Endothelial cell of umbilical vein (primary cell): ENCODE data around the gene CNGB1. TPM values are rescaled to one million over a fixed set of nuclear protein-coding genes. Genes with fewer than 3 reads are reported as not detected.
A peak's percentile ranks its signal among the peaks of the same experiment; 100 is the strongest.

Experiments
- BruUV-seq: library from RNA; stranded (reverse); fragments of 400-500 nt; replicated peaks from 2 replicates; lab custom pipeline; 2021; lab: Mats Ljungman, UMichigan
- CTCF ChIA-PET: fragments of 300-600, 350-600 bp; sonication (Branson Sonifier 250); formaldehyde crosslinking; loops from one replicate; lab custom pipeline; 2021; ENCODE audit warnings: antibody characterized with exemption, inconsistent platforms; lab: Charles Lee
- POLR2A ChIA-PET: fragments of 300-600, 350-600 bp; sonication (Branson Sonifier 250); formaldehyde crosslinking; loops from one replicate; lab custom pipeline; 2021; ENCODE audit warnings: antibody characterized with exemption, inconsistent platforms; lab: Charles Lee
- DNase-seq: peaks from one replicate; pipeline ENCODE4 v3.0.0-alpha.2; 2011; ENCODE audit warnings: low read depth, low spot score
- FAIRE-seq: peaks from 2 replicates; lab custom pipeline; 2011; peaks lifted over from hg19 to GRCh38; lab: Jason Lieb, UNC
- H2AFZ ChIP-seq: 2 replicates; pipeline ENCODE4 v1.6.0; 2012; ENCODE audit warnings: low read depth, low read length, control low read depth, inconsistent platforms
- H3K27ac ChIP-seq: 2 replicates; pipeline ENCODE4 v1.5.1; 2011; ENCODE audit warnings: low read depth, mild to moderate bottlenecking, control low read depth, low read length, moderate library complexity; ENCODE audit not compliant: insufficient read depth
- H3K27me3 ChIP-seq, 2 experiments: 2 replicates each; pipeline versions ENCODE4 v1.6.0 to v1.6.1; 2011; ENCODE audit warnings: low read length in 2 of 2, mixed read lengths in 1 of 2; ENCODE audit not compliant: control insufficient read depth in 2 of 2, insufficient read depth in 2 of 2
- H3K36me3 ChIP-seq, 2 experiments: 2 replicates in 1 of 2; 3 replicates in 1 of 2; pipeline ENCODE4 v1.5.1; 2011; ENCODE audit warnings: low read length in 2 of 2, mild to moderate bottlenecking in 1 of 2, moderate library complexity in 1 of 2; ENCODE audit not compliant: control insufficient read depth in 2 of 2, insufficient read depth in 2 of 2; ENCODE audit errors: extremely low read depth in 1 of 2
- H3K4me1 ChIP-seq: 3 replicates; pipeline ENCODE4 v1.5.1; 2011; ENCODE audit warnings: mild to moderate bottlenecking, low read length; ENCODE audit not compliant: control insufficient read depth, insufficient read depth; ENCODE audit errors: extremely low read depth
- H3K4me2 ChIP-seq: 2 replicates; pipeline ENCODE4 v1.6.1; 2011; ENCODE audit warnings: low read length, control low read depth, mixed read lengths; ENCODE audit not compliant: insufficient read depth
- H3K4me3 ChIP-seq, 3 experiments: fragments of 200-600 bp in 1 of 3; sonication (generic), shearing (Covaris generic) in 1 of 3; replicated peaks in 1 of 3; 2 replicates each; pipeline ENCODE4 v1.5.1; 2011 to 2016; ENCODE audit warnings: control low read depth in 3 of 3, low read length in 3 of 3, mild to moderate bottlenecking in 2 of 3, inconsistent platforms in 1 of 3, low read depth in 1 of 3, moderate library complexity in 1 of 3; ENCODE audit not compliant: insufficient read depth in 1 of 3
- H3K79me2 ChIP-seq: 2 replicates; pipeline ENCODE4 v1.6.0; 2012; ENCODE audit warnings: low read length, inconsistent platforms; ENCODE audit not compliant: control insufficient read depth, insufficient read depth
- H3K9ac ChIP-seq: replicated peaks from 2 replicates; pipeline ENCODE3; 2011; ENCODE audit warnings: low read length, control low read depth; ENCODE audit not compliant: insufficient read depth; ENCODE audit errors: extremely low read depth
- H3K9me1 ChIP-seq: replicated peaks from 3 replicates; pipeline ENCODE4 v1.6.0; 2011; ENCODE audit warnings: mild to moderate bottlenecking, low read length; ENCODE audit not compliant: control insufficient read depth, insufficient read depth; ENCODE audit errors: extremely low read depth
- H3K9me3 ChIP-seq: replicated peaks from 2 replicates; pipeline ENCODE4 v1.5.1; 2012; ENCODE audit warnings: low read length, inconsistent platforms; ENCODE audit not compliant: control insufficient read depth, insufficient read depth
- H4K20me1 ChIP-seq: replicated peaks from 2 replicates; pipeline ENCODE3; 2011; ENCODE audit warnings: mild to moderate bottlenecking, low read length; ENCODE audit not compliant: control insufficient read depth, insufficient read depth; ENCODE audit errors: extremely low read depth
- FOS ChIP-seq: IDR thresholded peaks from 2 replicates; pipeline ENCODE4 v1.6.1; 2011; ENCODE audit warnings: mild to moderate bottlenecking, low read length, moderate library complexity, borderline replicate concordance; ENCODE audit not compliant: insufficient read depth
- GATA2 ChIP-seq: IDR thresholded peaks from 2 replicates; pipeline ENCODE4 v1.7.0; 2011; ENCODE audit warnings: low read depth, mild to moderate bottlenecking, moderate library complexity, mixed read lengths, low read length; ENCODE audit not compliant: insufficient read length, insufficient read depth
- JUN ChIP-seq: IDR thresholded peaks from 2 replicates; pipeline ENCODE4 v1.6.1; 2011; ENCODE audit warnings: borderline replicate concordance, low read depth; ENCODE audit not compliant: insufficient read length, insufficient read depth
- MYC ChIP-seq: IDR thresholded peaks from one replicate; pipeline ENCODE4 v1.6.1; 2011; ENCODE audit warnings: mild to moderate bottlenecking, low read depth, low read length
- POLR2A ChIP-seq: IDR thresholded peaks from 2 replicates; pipeline ENCODE4 v1.6.1; 2012; ENCODE audit warnings: low read depth, mild to moderate bottlenecking, control low read depth, low read length
- POLR2AphosphoS5 ChIP-seq: IDR thresholded peaks from 2 replicates; pipeline ENCODE4 v1.6.1; 2012; ENCODE audit warnings: low read depth, mild to moderate bottlenecking, control low read depth, low read length, moderate library complexity; ENCODE audit not compliant: insufficient read depth
- dilution Hi-C: fragments of 300-500 bp; cut with MboI; formaldehyde crosslinking; loops from one replicate; pipeline ENCODE4 v1.15.0; 2019; ENCODE audit warnings: low sequenced_read_pairs; ENCODE audit not compliant: extremely low pct_ligation_motif_present
- intact Hi-C: fragments of 100-400 bp; cut with micrococcal nuclease; formaldehyde crosslinking; loops from one replicate; pipeline ENCODE4 v1.10.0; 2022
- polyA plus RNA-seq, 4 experiments: library from polyadenylated mRNA; depleted of rRNA in 3 of 4; stranded (reverse) in 3 of 4; unstranded in 1 of 4; fragments of >200 nt; gene quantifications; 2 replicates each; pipeline versions ENCODE4 v1.2.1 to v1.2.3, GENCODE V29; 2011 to 2012; ENCODE audit warnings: missing spikeins in 1 of 4
- total RNA-seq: library from RNA; stranded (reverse); gene quantifications from 2 replicates; pipeline ENCODE4 v1.2.3, GENCODE V29; 2021
- TF ChIP-seq, protein P1 (sequence below), 2 donors: IDR thresholded peaks; 1 replicate in 1 of 2; 2 replicates in 1 of 2; pipeline ENCODE4 v1.5.1; 2011; ENCODE audit warnings: low read length in 2 of 2, mild to moderate bottlenecking in 2 of 2, moderate library complexity in 2 of 2, control low read depth in 1 of 2, inconsistent platforms in 1 of 2, low read depth in 1 of 2; ENCODE audit not compliant: insufficient read depth in 1 of 2; ENCODE audit errors: extremely low read depth in 1 of 2

Gene CNGB1
- total and polyA plus RNA-seq, 2 donors (not counting 3 experiments of a cell fraction or from before 2014, with no cell fraction given): not detected

GRCh38 chr16:57859331-57859730 is 111.6 kb downstream of the CNGB1 start:
- BruUV-seq: no TSS peak
- Histone ChIP-seq H4K20me1 (no peaks in the 10 kb centered on the region), H3K27ac (no peak overlapping the region), H3K27me3 (peaks cover 2% of the 10 kb centered on the region in 2 experiments), H3K4me2 (no peak overlapping the region), H3K4me1 (peaks cover 5% of the 10 kb centered on the region), H3K9me1 (no peaks in the 10 kb centered on the region), H3K9ac (no peak overlapping the region), H3K9me3 (no peaks in the 10 kb centered on the region), H2AFZ (no peak overlapping the region), H3K4me3 (no peak overlapping the region), H3K79me2 (no peaks in the 10 kb centered on the region), H3K36me3 (no peaks in the 10 kb centered on the region)
- intact Hi-C loops: loop anchor here (1.0 kb wide), 2 partner anchors 142 to 146 kb away; partner anchors contain the start of gene USB1
- ChIA-PET POLR2A (no interaction called here), CTCF (interaction anchor here (0.7 to 2.0 kb wide), 18 partner anchors 8 to 183 kb away, joined by 3 to 9 read pairs (median 4); partner anchors contain the start of gene KIFC3)
- dilution Hi-C loops: no loop called here
- DNase-seq (peak; percentile 31), FAIRE-seq (no peak)
- TF ChIP-seq, protein P1, sequence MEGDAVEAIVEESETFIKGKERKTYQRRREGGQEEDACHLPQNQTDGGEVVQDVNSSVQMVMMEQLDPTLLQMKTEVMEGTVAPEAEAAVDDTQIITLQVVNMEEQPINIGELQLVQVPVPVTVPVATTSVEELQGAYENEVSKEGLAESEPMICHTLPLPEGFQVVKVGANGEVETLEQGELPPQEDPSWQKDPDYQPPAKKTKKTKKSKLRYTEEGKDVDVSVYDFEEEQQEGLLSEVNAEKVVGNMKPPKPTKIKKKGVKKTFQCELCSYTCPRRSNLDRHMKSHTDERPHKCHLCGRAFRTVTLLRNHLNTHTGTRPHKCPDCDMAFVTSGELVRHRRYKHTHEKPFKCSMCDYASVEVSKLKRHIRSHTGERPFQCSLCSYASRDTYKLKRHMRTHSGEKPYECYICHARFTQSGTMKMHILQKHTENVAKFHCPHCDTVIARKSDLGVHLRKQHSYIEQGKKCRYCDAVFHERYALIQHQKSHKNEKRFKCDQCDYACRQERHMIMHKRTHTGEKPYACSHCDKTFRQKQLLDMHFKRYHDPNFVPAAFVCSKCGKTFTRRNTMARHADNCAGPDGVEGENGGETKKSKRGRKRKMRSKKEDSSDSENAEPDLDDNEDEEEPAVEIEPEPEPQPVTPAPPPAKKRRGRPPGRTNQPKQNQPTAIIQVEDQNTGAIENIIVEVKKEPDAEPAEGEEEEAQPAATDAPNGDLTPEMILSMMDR (IDR thresholded peaks at IDR 0.05; ENCODE audit: extremely low read depth in 1 of 2, insufficient read depth in 1 of 2, low read depth in 1 of 2, low read length in 2 of 2): peak; percentile 23 to 48
- TF ChIP-seq FOS: no peak
- TF ChIP-seq POLR2AphosphoS5: no peak
- TF ChIP-seq POLR2A: no peak

DNA sequence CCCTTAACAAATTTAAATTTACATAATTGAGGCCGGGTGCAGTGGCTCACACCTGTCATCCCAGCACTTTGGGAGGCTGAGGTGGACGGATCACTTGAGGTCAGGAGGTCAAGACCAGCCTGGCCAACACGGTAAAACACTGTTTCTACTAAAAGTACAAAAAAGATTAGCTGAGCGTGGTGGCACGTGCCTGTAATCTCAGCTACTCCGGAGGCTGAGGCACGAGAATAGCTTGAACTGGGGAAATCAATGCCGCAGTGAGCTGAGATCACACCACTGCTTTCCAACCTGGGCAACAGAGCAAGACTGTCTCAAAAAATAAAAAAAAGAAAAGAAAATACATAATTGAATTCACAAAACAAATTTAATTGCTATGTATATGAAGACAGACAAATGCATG is 112.3 kb downstream of the CNGB1 start:
- TF ChIP-seq GATA2 (no peak), JUN (no peak), POLR2AphosphoS5 (no peak), POLR2A (no peak), MYC (no peak)
- TF ChIP-seq, protein P1 (IDR thresholded peaks at IDR 0.05; ENCODE audit: extremely low read depth in 1 of 2, insufficient read depth in 1 of 2, low read depth in 1 of 2, low read length in 2 of 2): no peak
- no peak overlapping the region for H3K9ac ChIP-seq
- no peak overlapping the region for H3K27ac ChIP-seq
- no peaks in the 10 kb centered on the region for H4K20me1 ChIP-seq
- intact Hi-C loops (loop anchor here (1.0 kb wide), 2 partner anchors 143 to 147 kb away; partner anchors contain the start of gene USB1), dilution Hi-C loops (no loop called here)
- CTCF ChIA-PET: interaction anchor here (0.8 to 2.0 kb wide), 16 partner anchors 9 to 282 kb away, joined by 3 to 9 read pairs (median 4); partner anchors contain the start of gene KIFC3
- no peak overlapping the region for H3K4me3 ChIP-seq
- H3K9me1 ChIP-seq: no peaks in the 10 kb centered on the region
- peaks cover 2% of the 10 kb centered on the region in 2 experiments for H3K27me3 ChIP-seq
- DNase-seq (no peak), FAIRE-seq (no peak)
- no peak overlapping the region for H2AFZ ChIP-seq
- no peaks in the 10 kb centered on the region for H3K36me3 ChIP-seq
- BruUV-seq: no TSS peak
- H3K9me3 ChIP-seq: no peaks in the 10 kb centered on the region
- no peak overlapping the region for H3K4me2 ChIP-seq
- POLR2A ChIA-PET: interaction anchor here (0.6 kb wide), 1 partner anchor 8 kb away, joined by 3 read pairs; no protein-coding TSS in a partner anchor
- peaks cover 3% of the 10 kb centered on the region for H3K4me1 ChIP-seq
- H3K79me2 ChIP-seq: no peaks in the 10 kb centered on the region
